Activated CD8-positive, alpha-beta memory T cell treated with anti-CD3 and anti-CD28 coated beads for 4 hours (primary cell): ENCODE measurements around the gene HIVEP1.

Experiments
- DNase-seq, 2 donors: peaks; one replicate each; pipeline ENCODE4 v3.0.0-alpha.2; 2020; ENCODE audit warnings: low read depth in 2 of 2

HIVEP1 gene

DNA sequence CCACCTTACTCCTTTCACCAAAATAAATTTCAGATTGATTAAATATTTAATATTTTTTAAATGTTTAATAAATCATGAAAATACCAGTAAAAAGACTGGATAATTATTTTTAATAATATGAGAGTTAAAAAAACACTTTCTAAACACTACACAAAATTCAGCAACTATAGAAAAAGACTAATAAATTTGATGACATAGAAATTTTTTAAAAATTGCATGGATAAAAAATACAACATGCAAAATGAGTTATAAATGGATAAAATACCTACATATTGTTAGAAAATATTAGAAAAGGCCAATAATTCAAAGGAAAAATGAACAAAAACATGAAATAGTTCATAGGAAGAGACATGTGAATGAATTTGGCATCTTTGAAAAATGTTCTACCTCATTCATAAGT, 177.0 kb downstream of the HIVEP1 start:
- no peak for DNase-seq

DNA sequence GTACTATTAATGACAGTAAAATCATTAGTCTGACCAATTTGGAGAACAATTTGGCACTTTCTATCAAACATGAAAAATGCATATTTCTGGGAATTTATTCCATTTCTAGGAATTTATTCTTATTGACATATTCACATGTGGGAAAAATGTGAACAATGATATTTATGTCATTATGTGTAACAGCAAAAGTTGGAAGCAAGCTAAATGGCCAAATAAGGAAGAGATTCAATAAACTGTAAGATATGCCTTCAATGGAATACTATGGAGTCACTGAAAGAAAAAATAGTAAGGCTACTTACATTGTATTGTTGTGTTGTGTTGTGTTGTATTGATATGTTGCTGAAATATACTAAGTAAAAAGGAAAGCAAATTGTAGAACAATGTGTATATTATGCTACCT, 177.5 kb downstream of the HIVEP1 start:
- DNase-seq: no peak

DNA sequence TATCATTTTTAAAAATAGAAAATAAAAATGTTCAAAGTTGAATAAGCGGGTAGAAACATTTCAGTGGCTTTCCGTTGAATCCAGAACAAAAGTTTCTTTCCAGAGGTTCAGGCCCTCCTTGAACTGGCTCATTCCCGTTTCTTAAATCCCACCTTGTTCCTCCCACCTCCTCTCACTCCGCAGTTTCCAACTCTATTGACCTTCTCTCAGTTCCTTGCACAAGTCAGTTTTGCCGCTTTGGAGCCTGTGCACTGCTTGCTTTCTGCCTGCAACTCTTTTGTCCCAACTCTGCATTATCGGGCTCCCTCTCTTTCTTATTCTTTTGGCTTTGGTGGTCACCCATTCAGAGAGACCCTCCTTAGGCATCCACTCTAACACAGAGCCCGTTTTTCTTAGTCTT, 178.1 kb downstream of the HIVEP1 start:
- no peak for DNase-seq

DNA sequence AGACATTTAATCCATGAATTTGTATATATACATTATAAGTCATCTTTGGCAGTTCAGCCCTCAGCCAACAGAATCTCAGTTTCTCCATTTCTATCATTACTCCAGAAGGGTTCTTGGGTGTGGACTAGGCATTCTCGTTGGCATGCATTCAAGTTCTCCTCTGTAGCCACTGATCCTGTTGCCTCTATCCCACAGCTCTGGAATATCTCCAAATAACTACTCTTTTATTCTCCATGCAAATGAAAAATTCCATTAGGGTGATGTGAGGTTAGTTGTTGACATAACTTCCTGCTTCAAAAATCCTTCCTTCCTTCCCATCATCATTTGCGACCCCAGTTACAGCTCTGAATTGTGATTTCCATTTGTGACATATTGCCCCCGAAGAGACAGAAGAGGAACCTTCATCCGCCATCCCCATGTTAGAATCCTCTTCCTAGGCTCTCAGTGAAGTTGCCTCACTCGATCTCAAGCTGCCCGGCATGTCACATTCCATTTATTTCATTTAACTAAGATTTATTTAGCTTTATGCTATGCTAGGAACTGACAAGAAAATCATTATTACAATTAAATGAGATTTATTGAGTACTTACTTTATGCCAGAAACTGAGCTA, 184.3 kb downstream of the HIVEP1 start:
- no peak for DNase-seq

DNA sequence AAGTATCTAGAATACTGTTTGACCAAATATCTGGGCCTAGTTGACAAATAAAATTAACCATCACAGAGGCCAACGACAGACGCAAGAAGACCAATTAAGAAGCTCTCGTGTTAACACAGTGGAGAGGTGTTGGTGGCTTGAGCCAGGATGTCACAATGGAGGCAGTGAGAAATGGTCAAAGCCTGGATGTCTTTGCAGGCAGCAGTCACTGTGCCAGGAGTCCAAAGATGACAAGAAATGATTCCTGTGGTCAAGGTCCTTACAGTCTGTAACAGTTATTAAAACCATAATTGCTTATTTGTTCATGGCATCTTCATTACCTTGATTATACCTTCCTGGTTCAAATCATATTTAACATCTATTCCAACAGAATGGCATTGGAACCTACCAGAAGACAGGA, 186.7 kb downstream of the HIVEP1 start:
- no peak for DNase-seq

DNA sequence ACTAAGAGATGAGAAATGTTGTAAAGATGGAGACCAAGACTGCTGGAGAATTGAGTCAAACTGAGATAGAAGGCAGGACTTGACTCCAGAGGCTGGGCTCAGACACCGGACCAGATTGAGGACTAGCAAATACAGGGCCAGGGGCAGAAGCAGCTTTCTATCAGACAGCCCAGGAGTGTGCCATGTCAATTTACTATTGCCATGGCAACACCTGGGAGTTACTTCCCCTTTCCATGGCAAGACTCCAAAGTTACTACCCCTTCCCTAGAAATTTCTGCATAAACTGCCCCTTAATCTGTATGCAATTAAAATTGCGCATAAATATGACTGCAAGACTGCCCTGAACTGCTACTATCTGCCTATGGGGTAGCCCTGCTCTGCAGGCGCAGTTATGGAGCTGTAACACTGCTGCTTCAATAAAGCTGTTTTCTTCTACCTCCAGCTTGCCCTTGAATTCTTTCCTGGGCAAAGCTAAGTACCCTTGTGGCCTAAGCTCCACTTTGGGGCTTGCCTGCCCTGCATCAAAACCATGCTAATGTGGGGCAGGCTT, 188.0 kb downstream of the HIVEP1 start:
- no peak for DNase-seq

DNA sequence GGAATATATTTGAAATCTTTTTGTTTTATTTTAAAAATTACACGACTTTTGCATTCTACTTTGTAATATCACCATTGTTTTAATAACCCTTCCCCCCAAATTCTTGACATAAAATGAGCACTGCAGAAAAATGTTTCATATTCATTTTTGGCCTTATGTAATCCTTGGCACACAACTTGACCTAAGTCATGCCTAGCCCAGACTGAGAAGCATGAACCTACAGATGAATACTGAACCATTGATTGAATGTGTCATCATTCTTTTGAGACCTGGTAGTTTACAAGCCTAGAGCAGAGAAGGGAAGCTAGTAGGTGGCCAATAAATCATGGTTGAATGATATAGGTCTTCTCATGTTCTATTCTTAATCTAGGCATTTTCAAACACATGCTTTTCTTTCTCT, 188.6 kb downstream of the HIVEP1 start:
- no peak for DNase-seq

DNA sequence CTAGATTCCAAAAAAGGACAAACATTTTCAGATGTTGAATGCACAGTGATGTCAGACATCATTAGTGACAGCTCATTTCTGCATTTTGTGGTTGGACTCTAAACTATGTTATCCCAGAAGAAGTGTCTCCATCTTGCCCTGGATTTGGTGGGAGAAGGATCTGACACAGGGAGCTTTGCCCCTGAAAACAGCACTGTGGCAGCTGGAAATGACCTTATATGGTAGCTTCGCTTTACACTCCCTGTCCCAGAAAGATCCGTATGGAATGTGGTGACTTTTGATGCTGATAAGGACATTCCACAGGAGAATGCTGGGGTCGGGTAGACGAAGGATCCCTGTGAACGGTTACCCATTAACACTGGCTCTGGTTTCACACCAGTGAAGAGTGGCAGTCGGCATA, 190.9 kb downstream of the HIVEP1 start:
- no peak for DNase-seq

DNA sequence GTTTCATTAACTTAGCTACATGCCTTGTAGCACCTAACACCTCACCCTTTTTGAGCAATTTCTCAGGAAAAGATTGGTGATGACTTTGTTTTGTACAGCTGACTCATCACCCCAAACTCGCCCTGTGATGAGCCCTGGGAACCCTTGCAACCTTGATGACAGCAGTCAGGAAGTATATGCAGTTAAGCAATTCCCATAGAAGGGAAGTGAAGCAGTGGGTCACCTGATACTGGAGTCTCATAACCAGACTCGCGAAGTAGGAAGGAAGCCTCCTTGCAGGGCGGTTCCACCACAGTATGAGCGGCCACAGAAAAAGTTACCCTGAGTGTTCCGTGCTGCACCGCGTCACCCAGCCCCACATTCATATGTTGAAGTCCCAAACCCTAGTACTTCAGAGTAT, 196.1 kb downstream of the HIVEP1 start:
- DNase-seq: no peak

DNA sequence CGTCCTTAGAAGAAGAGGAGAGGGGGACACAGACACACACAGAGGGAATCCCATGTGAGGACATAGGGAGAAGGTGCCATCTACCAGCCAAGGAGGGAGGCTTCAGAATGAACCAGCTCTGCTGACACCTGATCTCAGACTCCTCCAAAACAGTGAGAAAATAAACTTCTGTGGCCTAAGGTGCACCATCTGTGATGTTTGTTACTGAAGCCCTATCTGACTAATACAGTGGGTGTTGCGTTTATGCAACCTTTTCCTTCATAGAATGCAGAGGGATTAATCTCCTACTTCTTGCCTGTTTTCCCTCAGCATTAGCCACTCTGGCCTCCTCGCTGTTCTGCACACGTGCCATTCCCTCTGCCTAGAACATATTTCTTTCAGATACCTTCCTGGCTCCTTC, 196.6 kb downstream of the HIVEP1 start:
- DNase-seq: no peak
